SK-N-SH treated with all-trans-retinoic acid at 6 μM for 48 hours (cell line): ENCODE measurements around the gene OR7D4.

Experiments used
- ATAC-seq: fragments of 200-7000 bp; cut with Tn5 transposase; 3 replicates; pipeline ENCODE4 v1.9.1; 2020; ENCODE audit warnings: mild to moderate bottlenecking, moderate library complexity
- ARNTL ChIP-seq: fragments of 450-650 bp; formaldehyde crosslinking; IDR thresholded peaks from 2 replicates; pipeline ENCODE4 v1.5.0; 2020; ENCODE audit warnings: low read depth, mild to moderate bottlenecking, moderate library complexity, borderline replicate concordance
- BACH2 ChIP-seq: fragments of 250-450 bp; sonication (Bioruptor Pico); IDR thresholded peaks from 2 replicates; pipeline ENCODE4 v1.9.0; 2021; ENCODE audit warnings: mild to moderate bottlenecking, borderline replicate concordance
- CREB5 ChIP-seq: fragments of 250-450 bp; sonication (Bioruptor Pico); IDR thresholded peaks from 2 replicates; pipeline ENCODE4 v1.5.1; 2020; ENCODE audit warnings: low read depth, mild to moderate bottlenecking, moderate library complexity
- CSDC2 ChIP-seq: fragments of 250-450 bp; sonication (Bioruptor Pico); IDR thresholded peaks from 2 replicates; pipeline ENCODE4 v1.5.0; 2020; ENCODE audit warnings: mild to moderate bottlenecking, moderate library complexity
- ESRRG ChIP-seq: fragments of 250-450 bp; sonication (Bioruptor Pico); IDR thresholded peaks from 2 replicates; pipeline ENCODE4 v1.6.1; 2021; ENCODE audit warnings: mild to moderate bottlenecking
- GLIS3 ChIP-seq: fragments of 250-450 bp; sonication (Bioruptor Pico); IDR thresholded peaks from 2 replicates; pipeline ENCODE4 v1.5.0; 2020; ENCODE audit warnings: mild to moderate bottlenecking, moderate library complexity
- OSR1 ChIP-seq: fragments of 250-450 bp; sonication (Bioruptor Pico); IDR thresholded peaks from 2 replicates; pipeline ENCODE4 v1.8.0; 2022; ENCODE audit warnings: moderate library complexity, mild to moderate bottlenecking, inconsistent platforms
- PATZ1 ChIP-seq: fragments of 250-450 bp; sonication (Bioruptor Pico); IDR thresholded peaks from 2 replicates; pipeline ENCODE4 v1.8.0; 2020; ENCODE audit warnings: mild to moderate bottlenecking, moderate library complexity, borderline replicate concordance
- PPARA ChIP-seq: fragments of 250-450 bp; sonication (Bioruptor Pico); IDR thresholded peaks from 2 replicates; pipeline ENCODE4 v1.5.0; 2020; ENCODE audit warnings: mild to moderate bottlenecking, borderline replicate concordance
- RARB ChIP-seq: fragments of 250-450 bp; sonication (Bioruptor Pico); IDR thresholded peaks from 2 replicates; pipeline ENCODE4 v1.8.0; 2021; ENCODE audit warnings: mild to moderate bottlenecking, moderate library complexity
- SNAI2 ChIP-seq: fragments of 250-450 bp; sonication (Bioruptor Pico); IDR thresholded peaks from 2 replicates; pipeline ENCODE4 v1.5.0; 2020; ENCODE audit warnings: mild to moderate bottlenecking, moderate library complexity
- TCF4 ChIP-seq: fragments of 250-450 bp; sonication (Bioruptor Pico); IDR thresholded peaks from 2 replicates; pipeline ENCODE4 v1.8.0; 2021; ENCODE audit warnings: mild to moderate bottlenecking, moderate library complexity, borderline replicate concordance
- TOX ChIP-seq: fragments of 250-450 bp; sonication (Bioruptor Pico); IDR thresholded peaks from 2 replicates; pipeline ENCODE4 v1.8.0; 2021; ENCODE audit warnings: mild to moderate bottlenecking, moderate library complexity, borderline replicate concordance
- ZC3H10 ChIP-seq: fragments of 250-450 bp; sonication (Bioruptor Pico); IDR thresholded peaks from 2 replicates; pipeline ENCODE4 v1.5.1; 2021; ENCODE audit warnings: mild to moderate bottlenecking, moderate library complexity
- ZFP3 ChIP-seq: fragments of 250-450 bp; sonication (Bioruptor Pico); IDR thresholded peaks from 2 replicates; pipeline ENCODE4 v1.5.0; 2020; ENCODE audit warnings: mild to moderate bottlenecking, moderate library complexity
- ZNF565 ChIP-seq: fragments of 450-650 bp; formaldehyde crosslinking; conservative IDR thresholded peaks from 2 replicates; pipeline ENCODE4 v1.5.0; 2020; ENCODE audit warnings: low read depth, mild to moderate bottlenecking, moderate library complexity
- ZNF70 ChIP-seq: fragments of 450-650 bp; formaldehyde crosslinking; IDR thresholded peaks from 2 replicates; pipeline ENCODE4 v1.5.0; 2020; ENCODE audit warnings: mild to moderate bottlenecking, moderate library complexity
- ZNF8 ChIP-seq: fragments of 450-650 bp; formaldehyde crosslinking; IDR thresholded peaks from 2 replicates; pipeline ENCODE4 v1.5.0; 2020; ENCODE audit warnings: mild to moderate bottlenecking, moderate library complexity
- TF ChIP-seq, protein P1 (sequence below): fragments of 250-450 bp; sonication (Bioruptor Pico); IDR thresholded peaks from 2 replicates; pipeline ENCODE4 v1.8.0; 2021; ENCODE audit warnings: low read depth, mild to moderate bottlenecking, moderate library complexity, borderline replicate concordance
- TF ChIP-seq, protein P2 (sequence below): fragments of 250-450 bp; sonication (Bioruptor Pico); IDR thresholded peaks from 2 replicates; pipeline ENCODE4 v1.5.1; 2021; ENCODE audit warnings: mild to moderate bottlenecking, moderate library complexity

Gene OR7D4

DNA sequence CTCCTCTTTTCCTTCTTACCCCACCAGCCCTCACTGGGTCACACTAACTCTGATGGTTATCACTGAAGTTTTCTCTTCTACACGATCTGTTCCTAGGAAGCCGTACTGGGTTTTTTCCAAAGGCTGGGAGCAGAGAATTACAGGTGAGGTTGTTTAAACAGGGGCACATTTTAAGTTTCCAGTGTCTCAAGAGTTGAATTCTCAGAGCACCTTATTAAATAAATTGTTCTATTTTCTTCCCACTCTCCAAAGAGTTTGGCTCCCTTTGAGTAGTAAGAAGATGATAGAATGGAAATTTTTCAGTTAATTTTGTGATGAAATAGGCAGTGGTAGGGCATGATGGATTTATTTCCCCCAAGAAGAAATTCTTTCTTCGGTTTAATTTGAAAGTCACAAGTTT is at the start of gene OR7D4:
OR7D4 (minus strand) TSS at position 101 of the 400 bp plus-strand sequence. CDS start 4,752 bp downstream, outside the sequence.
- ATAC-seq, result no peak
- TF ChIP-seq, protein P1, sequence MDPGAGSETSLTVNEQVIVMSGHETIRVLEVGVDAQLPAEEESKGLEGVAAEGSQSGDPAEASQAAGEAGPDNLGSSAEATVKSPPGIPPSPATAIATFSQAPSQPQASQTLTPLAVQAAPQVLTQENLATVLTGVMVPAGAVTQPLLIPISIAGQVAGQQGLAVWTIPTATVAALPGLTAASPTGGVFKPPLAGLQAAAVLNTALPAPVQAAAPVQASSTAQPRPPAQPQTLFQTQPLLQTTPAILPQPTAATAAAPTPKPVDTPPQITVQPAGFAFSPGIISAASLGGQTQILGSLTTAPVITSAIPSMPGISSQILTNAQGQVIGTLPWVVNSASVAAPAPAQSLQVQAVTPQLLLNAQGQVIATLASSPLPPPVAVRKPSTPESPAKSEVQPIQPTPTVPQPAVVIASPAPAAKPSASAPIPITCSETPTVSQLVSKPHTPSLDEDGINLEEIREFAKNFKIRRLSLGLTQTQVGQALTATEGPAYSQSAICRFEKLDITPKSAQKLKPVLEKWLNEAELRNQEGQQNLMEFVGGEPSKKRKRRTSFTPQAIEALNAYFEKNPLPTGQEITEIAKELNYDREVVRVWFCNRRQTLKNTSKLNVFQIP, result no peak
- TF ChIP-seq ZFP3 (CRISPR knock-in tag) (no peak), ARNTL (CRISPR knock-in tag) (no peak), ZNF8 (no peak), TCF4 (no peak), BACH2 (CRISPR knock-in tag) (no peak), CREB5 (no peak), ZNF70 (CRISPR knock-in tag) (no peak), TOX (CRISPR knock-in tag) (no peak), ZNF565 (no peak), ZC3H10 (CRISPR knock-in tag) (no peak), PATZ1 (no peak), OSR1 (CRISPR knock-in tag) (no peak), CSDC2 (CRISPR knock-in tag) (no peak), SNAI2 (no peak)
- TF ChIP-seq, protein P2, sequence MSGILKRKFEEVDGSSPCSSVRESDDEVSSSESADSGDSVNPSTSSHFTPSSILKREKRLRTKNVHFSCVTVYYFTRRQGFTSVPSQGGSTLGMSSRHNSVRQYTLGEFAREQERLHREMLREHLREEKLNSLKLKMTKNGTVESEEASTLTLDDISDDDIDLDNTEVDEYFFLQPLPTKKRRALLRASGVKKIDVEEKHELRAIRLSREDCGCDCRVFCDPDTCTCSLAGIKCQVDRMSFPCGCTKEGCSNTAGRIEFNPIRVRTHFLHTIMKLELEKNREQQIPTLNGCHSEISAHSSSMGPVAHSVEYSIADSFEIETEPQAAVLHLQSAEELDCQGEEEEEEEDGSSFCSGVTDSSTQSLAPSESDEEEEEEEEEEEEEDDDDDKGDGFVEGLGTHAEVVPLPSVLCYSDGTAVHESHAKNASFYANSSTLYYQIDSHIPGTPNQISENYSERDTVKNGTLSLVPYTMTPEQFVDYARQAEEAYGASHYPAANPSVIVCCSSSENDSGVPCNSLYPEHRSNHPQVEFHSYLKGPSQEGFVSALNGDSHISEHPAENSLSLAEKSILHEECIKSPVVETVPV (CRISPR knock-in tag), result no peak

GRCh38 chr19:9251236-9251635 is 31.8 kb upstream of the OR7D4 start:
- TF ChIP-seq CREB5, result no peak
- TF ChIP-seq, protein P2 (CRISPR knock-in tag), result no peak
- TF ChIP-seq CSDC2 (CRISPR knock-in tag), result no peak
- TF ChIP-seq ARNTL (CRISPR knock-in tag), result no peak
- TF ChIP-seq ZNF70 (CRISPR knock-in tag), result no peak
- no peak for TF ChIP-seq BACH2 (CRISPR knock-in tag)
- TF ChIP-seq RARB (CRISPR knock-in tag), result no peak
- TF ChIP-seq ZFP3 (CRISPR knock-in tag), result no peak
- TF ChIP-seq PPARA (CRISPR knock-in tag), result no peak
- no peak for TF ChIP-seq TCF4
- no peak for TF ChIP-seq ESRRG (CRISPR knock-in tag)
- no peak for ATAC-seq

GRCh38 chr19:9250630-9251029 is 31.2 kb upstream of the OR7D4 start, which contains the start of gene OR7E24:
Gene OR7E24 (plus strand): TSS chr19:9250930. CDS start chr19:9251044, 114 bp downstream.
- ATAC-seq, result no peak
- TF ChIP-seq CSDC2 (CRISPR knock-in tag), result no peak
- TF ChIP-seq, protein P1, result no peak
- TF ChIP-seq CREB5, result no peak
- no peak for TF ChIP-seq GLIS3
- TF ChIP-seq, protein P2 (CRISPR knock-in tag), result no peak
- TF ChIP-seq OSR1 (CRISPR knock-in tag), result no peak
- TF ChIP-seq RARB (CRISPR knock-in tag), result no peak
- TF ChIP-seq ZC3H10 (CRISPR knock-in tag), result no peak
